ENCODE results near the gene CSKMT. TPM values are rescaled to one million over a fixed set of nuclear protein-coding genes. Genes with fewer than 3 reads are reported as not detected.
"Not testable (repeated sequence)": the region's sequence is repeated elsewhere in the genome, so short reads cannot be mapped to it uniquely, and the experiment has no call there.

The CSKMT gene
- polyA plus RNA-seq, 3 donors = 3.8 to 5.9 (median 4.6) TPM

DNA sequence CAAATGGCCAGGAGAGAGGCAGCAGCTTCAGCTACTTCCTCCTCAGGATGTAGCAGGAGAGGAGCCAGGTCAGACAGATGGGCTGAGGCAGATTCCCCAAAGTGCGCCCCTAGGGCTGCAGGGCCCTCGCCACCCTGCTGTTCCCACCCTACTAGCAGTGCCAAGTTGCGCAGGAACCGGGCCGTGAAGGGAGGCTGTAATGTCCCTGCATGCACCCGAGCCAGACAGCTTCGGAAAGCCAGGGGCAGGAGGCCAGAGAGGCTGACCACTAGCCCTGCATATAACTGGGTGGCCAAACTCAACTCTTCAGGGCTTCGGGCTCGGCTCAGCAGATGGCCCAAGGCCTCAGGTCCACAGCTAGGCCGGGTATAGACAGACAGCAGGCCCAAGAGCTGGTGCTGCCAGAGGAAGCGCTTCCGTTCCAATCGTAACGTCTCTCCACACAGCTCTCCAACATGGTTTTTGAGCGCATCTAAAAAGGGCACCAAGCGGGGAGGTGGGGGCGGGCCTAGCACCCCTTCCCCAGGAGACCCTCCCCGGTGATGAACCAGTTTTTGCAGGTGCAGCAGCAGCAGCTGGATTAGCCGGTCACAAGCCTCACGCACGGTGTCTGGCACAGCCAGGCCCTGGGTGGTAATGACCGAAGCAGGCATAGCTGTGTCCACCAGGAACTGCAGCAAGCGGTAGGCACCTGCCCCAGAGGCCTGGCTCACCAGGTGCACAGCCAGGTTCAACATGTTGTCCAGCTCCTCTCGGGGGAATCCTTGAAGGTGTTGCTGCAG lies 16.7 kb upstream of the CSKMT start:
- no peak for DNase-seq (ENCODE audit: extremely low read depth in 1 of 11, low read depth in 9 of 11, low spot score in 4 of 11)

DNA sequence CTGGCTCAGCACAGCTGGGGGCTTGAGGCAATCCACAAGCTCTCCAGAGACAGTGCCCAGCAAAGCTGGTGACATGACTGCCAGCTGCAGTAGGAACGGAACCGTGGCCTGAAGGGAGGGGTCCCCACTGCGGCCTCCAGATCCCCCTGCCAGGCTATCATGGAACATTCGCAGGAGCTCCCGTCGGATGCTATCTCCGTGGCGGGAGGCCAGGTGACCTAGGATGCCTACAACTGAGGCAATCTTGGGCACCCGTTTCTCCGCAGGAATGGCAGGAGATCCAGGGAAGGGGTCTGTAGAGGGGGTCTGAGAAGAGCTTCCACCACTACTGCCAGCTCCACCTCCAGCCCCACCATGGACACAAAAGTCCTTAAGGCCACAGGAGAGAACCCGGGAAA lies 16.1 kb upstream of the CSKMT start:
- no peak for DNase-seq (ENCODE audit: extremely low read depth in 1 of 11, low read depth in 9 of 11, low spot score in 4 of 11)

DNA sequence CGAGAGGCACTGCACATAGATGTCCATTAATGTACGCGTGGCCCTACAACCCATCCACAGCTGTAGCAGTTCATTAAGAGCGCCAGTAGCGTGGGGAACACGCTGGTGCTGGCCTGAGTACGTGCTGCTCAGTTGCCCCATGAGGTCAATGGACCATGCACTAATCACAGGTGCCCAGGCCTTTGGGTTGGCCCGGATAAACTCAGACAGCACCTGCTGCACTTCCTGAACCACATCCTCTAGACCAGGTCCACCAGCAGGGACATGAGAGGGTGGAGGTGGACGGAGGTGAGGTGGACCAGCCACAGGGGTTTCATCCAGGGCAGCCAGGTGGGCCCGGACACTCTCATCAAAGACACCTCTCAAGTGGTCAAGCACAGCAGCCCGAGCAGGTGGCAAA lies 15.6 kb upstream of the CSKMT start:
- DNase-seq (ENCODE audit: extremely low read depth in 1 of 11, low read depth in 9 of 11, low spot score in 4 of 11) = no peak

DNA sequence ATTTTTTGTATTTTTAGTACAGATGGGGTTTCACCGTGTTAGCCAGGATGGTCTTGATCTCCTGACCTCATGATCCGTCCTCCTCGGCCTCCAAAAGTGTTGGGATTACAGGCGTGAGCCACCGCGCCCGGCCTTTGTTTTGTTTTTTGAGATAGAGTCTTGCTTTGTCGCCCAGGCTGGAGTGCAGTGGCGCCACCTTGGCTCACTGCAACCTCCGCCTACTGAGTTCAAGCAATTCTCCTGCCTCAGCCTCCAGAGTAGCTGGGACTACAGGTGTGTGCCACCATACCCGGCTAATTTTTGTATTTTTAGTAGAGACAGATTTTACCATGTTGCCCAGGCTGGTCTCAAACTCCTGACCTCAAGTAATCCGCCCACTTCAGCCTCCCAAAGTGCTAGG lies 14.8 kb upstream of the CSKMT start:
- not testable (repeated sequence) for DNase-seq (ENCODE audit: extremely low read depth in 1 of 11, low read depth in 9 of 11, low spot score in 4 of 11)

DNA sequence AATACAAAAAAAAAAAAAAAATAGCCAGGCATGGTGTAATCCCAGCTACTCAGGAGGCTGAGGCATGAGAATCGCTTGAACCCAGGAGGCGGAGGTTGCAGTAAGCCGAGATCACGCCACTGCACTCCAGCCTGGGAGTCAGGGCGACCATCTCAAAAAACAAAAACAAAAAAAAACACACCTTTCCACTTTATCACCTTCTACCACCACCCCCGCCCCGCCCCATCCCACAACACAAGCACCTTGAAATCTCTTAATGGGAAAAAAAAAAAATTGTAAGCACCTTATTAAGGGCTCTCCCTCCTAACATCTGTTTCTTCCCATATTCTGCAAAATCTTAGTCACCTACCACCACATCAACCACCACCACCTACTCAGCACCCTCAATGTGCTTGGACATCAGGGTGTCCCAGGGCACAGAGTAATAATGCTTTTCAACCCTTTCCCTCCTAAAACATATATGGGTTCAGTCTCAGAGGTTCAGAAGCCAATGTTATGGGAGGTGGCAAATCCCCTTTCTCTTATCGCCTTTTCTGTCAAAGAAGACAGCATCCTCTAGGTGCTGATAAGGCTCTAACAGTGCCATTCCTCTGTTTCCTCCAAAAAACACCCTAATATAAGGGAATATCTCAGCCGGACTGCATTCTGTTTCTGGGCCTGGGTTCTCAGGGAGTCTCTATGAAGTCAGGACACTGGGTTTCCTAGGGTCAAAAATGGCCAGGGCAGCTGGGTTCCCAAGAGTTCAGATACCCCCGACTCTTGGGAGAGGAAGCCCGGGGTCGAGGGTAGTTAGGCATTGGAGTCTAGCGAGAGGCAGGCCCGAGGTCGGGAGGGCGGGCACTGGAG lies 12.7 kb upstream of the CSKMT start:
- DNase-seq (ENCODE audit: extremely low read depth in 1 of 11, low read depth in 9 of 11, low spot score in 4 of 11) = no peak

DNA sequence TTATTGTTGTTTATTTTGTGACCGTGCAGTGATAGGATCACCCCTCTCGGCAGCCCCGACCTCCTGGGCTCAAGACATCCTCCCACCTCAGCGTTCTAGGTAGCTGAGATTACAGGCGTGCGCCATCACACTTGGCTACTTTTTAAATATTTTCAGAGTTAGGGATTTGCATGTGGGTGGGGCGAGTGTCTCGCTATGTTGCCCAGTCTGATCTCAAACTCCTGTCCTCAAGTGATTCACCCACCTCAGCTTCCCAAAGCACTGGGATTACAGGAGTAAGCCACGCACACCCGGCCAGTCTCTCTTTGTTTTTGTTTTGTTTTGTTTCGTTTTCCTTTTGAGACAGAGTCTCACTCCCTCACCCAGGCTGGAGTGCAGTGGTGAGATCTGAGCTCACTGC lies 10.8 kb upstream of the CSKMT start:
- no peak for DNase-seq (ENCODE audit: extremely low read depth in 1 of 11, low read depth in 9 of 11, low spot score in 4 of 11)

DNA sequence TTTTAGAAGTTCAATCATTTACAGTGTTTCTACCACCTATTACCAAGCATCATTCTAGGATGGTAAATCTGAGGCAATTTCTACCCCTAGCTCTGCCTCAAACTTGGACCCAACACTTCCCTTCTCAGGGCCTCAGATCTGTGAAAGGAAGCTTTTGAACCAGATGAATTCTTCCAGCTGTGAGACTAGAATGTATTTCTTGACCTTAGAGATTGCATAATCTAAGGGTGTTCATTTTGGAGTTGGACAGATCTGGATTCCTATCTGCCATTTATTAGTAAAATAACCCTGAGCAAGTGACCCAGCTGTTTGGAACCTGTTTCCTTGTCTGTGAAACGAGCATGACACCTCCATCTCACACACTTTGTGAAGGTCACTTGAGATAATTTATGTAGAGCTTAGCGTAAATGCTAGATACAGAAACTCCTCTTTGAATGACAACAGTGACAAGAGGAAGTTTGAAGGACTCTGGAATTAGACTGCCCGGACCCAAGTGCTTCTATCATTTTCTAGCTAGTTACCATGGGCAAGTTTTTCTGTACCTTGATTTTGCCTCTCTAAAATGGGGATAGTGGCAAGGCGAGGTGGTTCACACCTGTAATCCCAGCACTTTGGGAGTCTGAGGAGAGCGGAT lies 8.2 kb upstream of the CSKMT start:
- DNase-seq (ENCODE audit: extremely low read depth in 1 of 11, low read depth in 9 of 11, low spot score in 4 of 11) = no peak

DNA sequence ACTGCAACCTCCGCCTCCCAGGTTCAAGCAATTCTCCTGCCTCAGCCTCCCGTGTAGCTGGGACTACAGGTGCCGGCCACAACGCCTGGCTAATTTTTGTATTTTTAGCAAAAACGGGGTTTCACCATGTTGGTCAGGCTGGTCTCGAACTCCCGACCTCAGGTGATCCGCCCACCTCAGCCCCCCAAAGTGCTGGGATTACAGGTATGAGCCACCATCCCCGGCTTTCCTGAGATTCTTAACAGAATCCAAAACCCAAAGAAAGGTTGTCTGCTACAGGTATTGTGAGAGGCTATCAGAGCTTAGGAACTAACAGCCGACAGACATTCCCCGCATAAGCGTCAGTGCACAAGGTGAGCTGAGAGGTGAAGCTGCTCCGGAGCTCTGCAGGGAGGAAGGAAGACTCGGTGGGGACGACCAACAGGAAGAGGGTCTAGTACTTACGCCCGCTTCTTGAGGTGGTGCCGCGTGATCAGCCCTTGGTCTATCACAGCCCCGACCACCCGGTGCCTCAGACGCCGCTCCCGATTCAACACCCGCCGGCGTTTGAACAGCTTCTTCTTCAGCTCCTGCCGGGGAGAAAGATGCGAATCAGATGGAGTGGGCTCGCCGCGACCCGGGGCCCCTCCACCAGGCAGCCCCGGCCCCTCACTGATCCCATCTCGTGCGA lies 572 bp upstream of the CSKMT start:
- peak in 4 of 11 donors; percentile 44 to 68 (median 57) for DNase-seq (ENCODE audit: extremely low read depth in 1 of 11, low read depth in 9 of 11, low spot score in 4 of 11)

DNA sequence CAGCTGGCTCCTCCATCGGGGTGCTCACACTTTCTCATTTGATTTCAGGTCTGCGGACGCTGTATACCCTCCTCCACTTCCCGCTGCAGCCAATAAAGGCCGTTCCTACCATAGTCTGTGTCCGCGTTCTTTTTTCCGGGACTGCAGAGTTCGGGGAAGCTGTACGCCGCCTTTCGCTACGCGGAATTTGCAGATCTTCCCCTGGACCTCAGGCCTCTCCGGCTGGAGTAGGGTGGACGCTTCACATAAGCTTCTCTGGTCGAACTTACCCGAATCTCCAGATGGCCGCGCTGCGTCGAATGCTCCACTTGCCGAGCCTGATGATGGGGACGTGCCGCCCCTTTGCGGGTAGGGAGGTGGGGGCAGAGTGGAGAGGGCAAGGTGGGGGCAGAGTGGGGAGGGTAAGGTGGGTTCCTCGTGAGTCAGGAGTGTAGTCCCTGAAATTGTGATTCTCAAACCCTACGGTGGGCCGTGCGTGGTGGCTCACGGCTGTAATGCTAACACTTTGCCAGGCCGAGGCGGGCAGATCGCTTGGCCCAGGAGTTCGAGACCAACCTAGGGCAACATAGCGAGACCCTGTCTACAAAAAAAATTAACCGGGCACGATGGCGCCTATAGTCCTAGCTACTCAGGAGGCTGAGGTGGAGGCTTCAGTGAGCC lies 617 bp downstream of the CSKMT start:
- DNase-seq (ENCODE audit: extremely low read depth in 1 of 11, low read depth in 9 of 11, low spot score in 4 of 11) = peak in 2 of 11 donors; percentile 53 to 68

DNA sequence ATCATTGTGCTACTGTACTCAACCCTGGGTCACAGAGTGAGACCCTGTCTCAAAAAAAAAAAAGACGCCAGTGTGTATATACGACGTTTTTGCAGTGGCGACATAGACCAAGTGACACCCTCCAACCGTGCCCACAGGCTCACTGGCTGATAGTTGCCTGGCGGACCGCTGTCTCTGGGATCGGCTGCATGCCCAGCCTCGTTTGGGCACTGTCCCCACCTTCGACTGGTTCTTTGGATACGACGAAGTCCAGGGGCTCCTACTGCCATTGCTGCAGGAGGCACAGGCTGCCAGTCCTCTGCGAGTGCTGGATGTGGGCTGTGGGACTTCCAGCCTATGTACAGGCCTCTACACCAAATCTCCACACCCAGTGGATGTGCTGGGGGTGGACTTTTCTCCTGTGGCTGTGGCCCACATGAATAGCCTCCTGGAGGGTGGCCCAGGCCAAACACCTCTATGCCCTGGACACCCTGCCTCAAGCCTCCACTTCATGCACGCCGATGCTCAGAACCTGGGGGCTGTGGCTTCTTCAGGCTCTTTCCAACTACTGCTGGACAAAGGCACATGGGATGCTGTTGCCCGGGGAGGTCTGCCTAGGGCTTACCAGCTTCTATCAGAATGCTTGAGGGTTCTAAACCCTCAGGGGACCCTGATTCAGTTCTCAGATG lies 1.3 kb downstream of the CSKMT start:
- no peak for DNase-seq (ENCODE audit: extremely low read depth in 1 of 11, low read depth in 9 of 11, low spot score in 4 of 11)

DNA sequence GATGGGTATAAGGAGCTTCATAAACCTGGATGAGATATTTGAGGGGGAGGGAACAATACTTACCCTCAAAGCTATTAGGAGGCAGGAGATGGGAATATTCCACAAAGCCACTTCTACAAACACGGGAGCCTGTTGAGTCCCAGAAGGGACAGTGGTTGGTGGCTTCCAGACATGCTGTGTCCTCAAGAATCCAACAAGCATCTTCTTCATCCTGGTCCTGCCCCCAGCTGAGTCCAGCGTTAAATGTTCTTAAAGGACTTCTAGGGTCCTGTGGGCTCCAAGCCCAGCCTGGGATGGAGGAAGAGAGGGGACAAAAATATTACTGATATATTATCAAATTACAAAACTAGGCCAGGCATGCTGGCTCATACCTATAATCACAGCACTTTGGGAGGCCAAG lies 2.3 kb downstream of the CSKMT start:
- no peak for DNase-seq (ENCODE audit: extremely low read depth in 1 of 11, low read depth in 9 of 11, low spot score in 4 of 11)

DNA sequence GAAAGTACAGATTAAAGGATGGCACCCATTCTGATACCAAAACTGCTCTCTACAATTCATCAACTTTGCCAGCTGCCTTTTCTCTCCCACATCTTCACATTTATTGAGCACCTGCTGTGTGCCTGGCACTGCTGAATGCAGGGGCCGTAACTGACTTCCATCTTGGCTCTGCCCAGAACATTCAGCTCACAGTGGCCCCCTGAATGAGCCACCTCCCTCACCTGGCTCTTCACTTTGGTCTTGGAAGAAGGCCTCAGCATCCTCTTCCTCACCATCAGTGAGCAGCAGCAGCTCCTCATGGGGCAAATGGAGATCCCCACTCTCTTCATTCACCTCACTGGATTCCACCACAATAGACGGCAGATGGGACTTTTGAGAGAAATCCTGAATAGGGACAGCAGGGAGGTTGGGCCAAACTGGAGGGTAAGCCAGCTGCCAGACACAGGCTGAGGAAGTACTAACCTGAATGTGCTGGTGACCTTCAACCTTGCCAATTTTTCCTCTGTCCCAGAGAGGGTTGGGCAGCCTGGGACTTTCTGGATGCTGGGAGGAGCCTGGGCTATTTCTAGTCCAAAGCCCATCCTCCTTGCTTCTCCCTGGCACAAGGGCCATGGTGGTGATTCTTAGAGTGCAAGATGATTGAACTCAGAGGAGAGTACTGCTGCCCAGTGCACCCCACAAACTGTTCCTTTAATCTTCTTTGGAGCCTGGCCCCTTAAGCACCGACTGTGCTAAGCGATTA lies 4.5 kb downstream of the CSKMT start:
- DNase-seq (ENCODE audit: extremely low read depth in 1 of 11, low read depth in 9 of 11, low spot score in 4 of 11) = no peak

DNA sequence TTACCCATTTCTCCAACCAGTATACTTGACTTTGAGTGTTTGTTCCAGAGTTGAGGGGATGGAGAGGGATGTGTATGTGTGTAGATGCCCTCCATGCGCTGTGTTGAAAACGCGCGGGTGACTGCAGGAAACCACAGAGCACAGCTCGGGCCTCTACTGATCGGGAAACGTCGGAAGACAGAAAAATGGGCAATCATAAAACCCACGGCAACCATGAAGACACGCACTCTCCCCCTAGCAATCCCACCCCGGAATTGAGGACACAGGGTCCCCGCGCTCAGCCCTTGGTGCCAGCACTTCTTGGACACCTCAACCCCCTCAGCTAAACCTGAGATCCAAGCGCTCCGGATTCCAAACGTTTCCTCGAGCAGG lies 6.1 kb downstream of the CSKMT start:
- DNase-seq (ENCODE audit: extremely low read depth in 1 of 11, low read depth in 9 of 11, low spot score in 4 of 11) = no peak

DNA sequence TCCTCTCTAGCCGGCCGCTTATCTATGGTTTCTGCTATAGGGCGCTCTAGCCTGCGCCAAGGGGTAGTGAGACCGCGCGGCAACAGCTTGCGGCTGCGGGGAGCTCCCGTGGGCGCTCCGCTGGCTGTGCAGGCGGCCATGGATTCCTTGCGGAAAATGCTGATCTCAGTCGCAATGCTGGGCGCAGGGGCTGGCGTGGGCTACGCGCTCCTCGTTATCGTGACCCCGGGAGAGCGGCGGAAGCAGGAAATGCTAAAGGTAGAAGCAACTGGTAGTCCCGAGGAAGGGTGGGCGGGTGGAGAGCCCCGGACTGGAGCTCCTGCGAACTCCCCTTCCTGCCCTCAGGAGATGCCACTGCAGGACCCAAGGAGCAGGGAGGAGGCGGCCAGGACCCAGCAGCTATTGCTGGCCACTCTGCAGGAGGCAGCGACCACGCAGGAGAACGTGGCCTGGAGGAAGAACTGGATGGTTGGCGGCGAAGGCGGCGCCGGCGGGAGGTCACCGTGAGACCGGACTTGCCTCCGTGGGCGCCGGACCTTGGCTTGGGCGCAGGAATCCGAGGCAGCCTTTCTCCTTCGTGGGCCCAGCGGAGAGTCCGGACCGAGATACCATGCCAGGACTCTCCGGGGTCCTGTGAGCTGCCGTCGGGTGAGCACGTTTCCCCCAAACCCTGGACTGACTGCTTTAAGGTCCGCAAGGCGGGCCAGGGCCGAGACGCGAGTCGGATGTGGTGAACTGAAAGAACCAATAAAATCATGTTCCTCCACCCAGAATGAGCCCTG lies 6.7 kb downstream of the CSKMT start, which contains the start of the genes LBHD1 and UQCC3:
Gene LBHD1 (minus strand): TSS at position 660 of the 782 bp plus-strand sequence. CDS start 2,236 bp downstream, outside the sequence.
Gene UQCC3 (plus strand): TSS at position 66 of the 782 bp plus-strand sequence. CDS start 73 bp downstream, at position 139.
- DNase-seq (ENCODE audit: extremely low read depth in 1 of 11, low read depth in 9 of 11, low spot score in 4 of 11) = peak in 6 of 11 donors; percentile 76 to 84 (median 79)

DNA sequence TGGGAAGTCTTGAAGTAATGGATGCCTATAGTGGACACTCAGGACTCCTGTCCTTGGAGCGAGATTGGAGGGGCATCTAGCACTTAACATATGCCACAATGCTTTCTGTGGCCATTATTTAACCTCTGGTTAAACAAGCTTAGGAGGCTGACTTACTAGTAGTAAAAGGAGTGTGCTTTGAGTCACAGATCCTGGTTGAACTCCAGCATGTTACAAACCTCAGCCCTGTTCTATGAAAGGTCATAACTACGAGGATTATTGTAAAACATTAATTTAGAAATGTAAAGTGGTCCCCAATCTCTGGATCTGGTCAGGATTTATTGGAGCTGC lies 8.0 kb downstream of the CSKMT start:
- no peak for DNase-seq (ENCODE audit: extremely low read depth in 1 of 11, low read depth in 9 of 11, low spot score in 4 of 11)

DNA sequence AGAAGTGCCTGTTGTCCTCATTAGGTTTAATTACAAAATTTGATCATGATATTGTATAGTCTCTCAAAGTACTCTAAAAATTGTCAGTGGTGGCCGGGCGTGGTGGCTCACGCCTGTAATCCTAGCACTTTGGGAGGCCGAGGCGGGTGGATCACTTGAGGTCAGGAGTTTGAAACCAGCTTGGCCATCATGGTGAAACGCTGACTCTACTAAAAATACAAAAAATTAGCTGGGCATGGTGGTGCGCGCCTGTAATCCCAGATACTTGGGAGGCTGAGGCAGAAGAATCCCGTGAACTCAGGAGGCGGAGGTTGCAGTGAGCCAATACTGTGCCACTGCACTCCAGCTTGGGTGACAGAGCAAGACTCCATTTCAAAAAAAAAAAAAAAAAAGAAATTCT lies 10.3 kb downstream of the CSKMT start:
- not testable (repeated sequence) for DNase-seq (ENCODE audit: extremely low read depth in 1 of 11, low read depth in 9 of 11, low spot score in 4 of 11)

DNA sequence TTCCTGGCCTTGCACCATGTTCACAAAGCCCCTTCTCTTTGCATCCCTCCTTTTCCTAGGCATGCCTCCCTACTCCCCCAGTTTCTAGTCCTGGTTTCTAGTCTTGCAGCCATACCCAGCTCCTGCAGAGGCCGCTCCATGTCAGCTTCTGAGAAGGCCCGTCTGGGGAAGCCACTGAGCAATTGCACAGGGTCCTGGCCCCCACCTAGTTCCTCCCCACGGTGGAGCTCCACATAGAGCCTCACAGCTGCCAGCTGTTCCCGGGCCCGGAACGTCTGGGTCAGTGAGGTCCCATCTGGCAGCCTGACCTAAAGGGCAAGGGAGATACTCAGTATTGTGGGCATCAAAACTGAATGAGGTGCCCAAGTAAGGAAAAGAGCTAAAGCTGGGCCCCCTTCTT lies 11.6 kb downstream of the CSKMT start:
- DNase-seq (ENCODE audit: extremely low read depth in 1 of 11, low read depth in 9 of 11, low spot score in 4 of 11) = no peak
